GM06990 (cell line): Measurements from ENCODE around the gene GCNT1.
"Not testable (repeated sequence)": the region's sequence is repeated elsewhere in the genome, so short reads cannot be mapped to it uniquely, and the experiment has no call there.

Source experiments
- DNase-seq: peaks from one replicate; pipeline ENCODE4 v3.0.0-alpha.2; 2011; ENCODE audit not compliant: insufficient read length; ENCODE audit errors: extremely low read depth
- H3K27me3 ChIP-seq: replicated peaks from 2 replicates; pipeline ENCODE4 v1.6.0; 2011; ENCODE audit warnings: low read length; ENCODE audit not compliant: control insufficient read depth, insufficient read depth
- H3K36me3 ChIP-seq: 2 replicates; pipeline ENCODE4 v1.5.1; 2011; ENCODE audit warnings: low read length; ENCODE audit not compliant: control insufficient read depth, insufficient read depth
- H3K4me3 ChIP-seq: replicated peaks from 2 replicates; pipeline ENCODE4 v1.5.1; 2011; ENCODE audit warnings: low read depth, mild to moderate bottlenecking, control low read depth, low read length
- TF ChIP-seq, protein P1 (sequence below): IDR thresholded peaks from 2 replicates; pipeline ENCODE4 v1.5.1; 2011; ENCODE audit warnings: low read length, control low read depth, mild to moderate bottlenecking, inconsistent platforms; ENCODE audit not compliant: insufficient read depth, poor library complexity, severe bottlenecking

Gene GCNT1

DNA sequence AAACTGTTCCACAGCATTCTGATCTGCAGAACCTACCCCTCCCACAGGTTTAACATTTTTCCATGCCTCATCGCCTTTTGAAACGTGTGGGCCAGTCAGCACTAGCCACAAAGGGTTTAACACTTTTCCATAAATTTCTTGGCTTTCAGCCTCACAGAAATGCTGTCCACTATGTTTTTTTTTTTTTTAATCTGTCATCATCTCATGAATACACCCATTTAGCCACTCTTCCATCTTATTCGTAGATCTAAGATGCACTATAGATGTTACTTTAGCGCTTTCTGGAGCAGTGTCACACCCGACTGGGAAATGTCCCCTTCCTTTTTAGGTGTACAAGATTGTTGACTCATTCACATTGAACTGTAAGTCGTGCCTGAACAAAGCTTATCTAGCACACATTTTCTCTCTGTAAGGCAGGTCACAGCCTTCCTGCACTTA, 62.3 kb downstream of the GCNT1 start:
- DNase-seq = no peak
- H3K36me3 ChIP-seq = no peaks in the 10 kb centered on the region

GRCh38 chr9:76521906-76522305, 62.9 kb downstream of the GCNT1 start:
- TF ChIP-seq, protein P1, sequence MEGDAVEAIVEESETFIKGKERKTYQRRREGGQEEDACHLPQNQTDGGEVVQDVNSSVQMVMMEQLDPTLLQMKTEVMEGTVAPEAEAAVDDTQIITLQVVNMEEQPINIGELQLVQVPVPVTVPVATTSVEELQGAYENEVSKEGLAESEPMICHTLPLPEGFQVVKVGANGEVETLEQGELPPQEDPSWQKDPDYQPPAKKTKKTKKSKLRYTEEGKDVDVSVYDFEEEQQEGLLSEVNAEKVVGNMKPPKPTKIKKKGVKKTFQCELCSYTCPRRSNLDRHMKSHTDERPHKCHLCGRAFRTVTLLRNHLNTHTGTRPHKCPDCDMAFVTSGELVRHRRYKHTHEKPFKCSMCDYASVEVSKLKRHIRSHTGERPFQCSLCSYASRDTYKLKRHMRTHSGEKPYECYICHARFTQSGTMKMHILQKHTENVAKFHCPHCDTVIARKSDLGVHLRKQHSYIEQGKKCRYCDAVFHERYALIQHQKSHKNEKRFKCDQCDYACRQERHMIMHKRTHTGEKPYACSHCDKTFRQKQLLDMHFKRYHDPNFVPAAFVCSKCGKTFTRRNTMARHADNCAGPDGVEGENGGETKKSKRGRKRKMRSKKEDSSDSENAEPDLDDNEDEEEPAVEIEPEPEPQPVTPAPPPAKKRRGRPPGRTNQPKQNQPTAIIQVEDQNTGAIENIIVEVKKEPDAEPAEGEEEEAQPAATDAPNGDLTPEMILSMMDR = no peak
- H3K36me3 ChIP-seq = no peaks in the 10 kb centered on the region
- H3K4me3 ChIP-seq = no peak overlapping the region
- no peaks in the 10 kb centered on the region for H3K27me3 ChIP-seq
- DNase-seq = no peak

More for the DNA sequence above, 62.3 kb downstream of the GCNT1 start:
- TF ChIP-seq, protein P1 = no peak
- Histone ChIP-seq H3K4me3 (no peak overlapping the region), H3K27me3 (no peaks in the 10 kb centered on the region)

GRCh38 chr9:76523617-76524200, 64.7 kb downstream of the GCNT1 start:
- H3K27me3 ChIP-seq, H3K36me3 ChIP-seq, H3K4me3 ChIP-seq, DNase-seq: not testable (repeated sequence)

DNA sequence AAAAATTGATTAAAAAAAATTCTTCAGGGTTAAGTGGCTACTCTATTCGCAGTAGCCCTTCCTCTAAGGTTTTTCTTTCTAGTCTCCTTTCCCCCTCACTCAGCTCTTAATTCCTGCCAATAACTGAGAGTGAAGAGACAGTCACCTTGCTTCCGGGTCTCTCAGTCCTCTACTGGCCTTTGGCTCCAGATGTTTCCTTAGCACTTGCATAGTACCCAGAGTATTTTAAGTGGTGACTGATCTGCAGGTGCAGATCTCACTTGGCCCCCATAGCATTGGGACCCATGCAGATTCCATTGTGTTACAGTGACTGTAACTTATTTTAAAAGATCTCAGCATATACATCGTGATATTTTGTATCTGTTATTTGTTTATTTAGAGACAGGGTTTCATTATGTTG, 66.2 kb downstream of the GCNT1 start:
- Histone ChIP-seq H3K4me3 (no peak overlapping the region), H3K27me3 (no peaks in the 10 kb centered on the region), H3K36me3 (no peaks in the 10 kb centered on the region)
- no peak for DNase-seq
- TF ChIP-seq, protein P1 = no peak

- no peaks in the 10 kb centered on the region for H3K27me3 ChIP-seq
- DNase-seq = no peak
- H3K36me3 ChIP-seq = no peaks in the 10 kb centered on the region
- no peak overlapping the region for H3K4me3 ChIP-seq
- TF ChIP-seq, protein P1 = no peak
Measured at GRCh38 chr9:76526026-76526425, 67.0 kb downstream of the GCNT1 start.

- no peaks in the 10 kb centered on the region for H3K36me3 ChIP-seq
- no peak overlapping the region for H3K4me3 ChIP-seq
- no peaks in the 10 kb centered on the region for H3K27me3 ChIP-seq
- DNase-seq = no peak
- TF ChIP-seq, protein P1 = no peak
Measured at GRCh38 chr9:76528056-76528455, 69.1 kb downstream of the GCNT1 start.
